ENCODE measurements around the gene NR4A1.

Gene NR4A1

GRCh38 chr12:52050758-52051541 lies at the start of gene NR4A1:
Gene NR4A1 (plus strand): TSS chr12:52051442. CDS start chr12:52054329, 2,887 bp downstream.
- peak; percentile 99 for DNase-seq (ENCODE audit: low read depth in 2 of 2, low spot score in 1 of 2)

DNA sequence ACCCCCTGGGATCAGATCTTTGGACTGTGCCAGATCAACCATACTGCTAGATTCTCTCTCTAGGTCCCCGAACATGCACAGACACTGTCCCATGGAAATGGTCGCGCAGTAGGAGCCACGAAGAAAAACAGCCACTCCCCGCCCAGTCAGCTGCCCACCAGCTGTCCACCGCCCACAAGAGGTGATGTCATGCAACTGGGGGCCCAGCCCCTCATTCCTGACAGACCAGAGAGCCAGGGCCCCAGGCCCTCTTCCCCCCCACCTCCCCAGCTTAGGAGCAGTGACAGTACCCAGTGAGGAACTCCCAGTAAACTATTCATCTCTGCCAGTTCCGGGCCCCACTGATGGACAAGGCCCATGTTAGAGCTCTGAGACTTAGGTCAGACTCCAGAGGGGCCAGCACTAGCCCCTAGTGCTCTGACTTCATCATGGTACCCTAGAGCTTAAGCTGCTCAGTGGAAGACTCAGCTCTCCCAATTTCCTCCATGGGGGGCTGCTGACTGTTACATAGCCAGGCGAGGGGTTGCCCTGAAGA lies 48.2 kb upstream of the NR4A1 start:
- DNase-seq (ENCODE audit: low read depth in 2 of 2, low spot score in 1 of 2), result no peak

DNA sequence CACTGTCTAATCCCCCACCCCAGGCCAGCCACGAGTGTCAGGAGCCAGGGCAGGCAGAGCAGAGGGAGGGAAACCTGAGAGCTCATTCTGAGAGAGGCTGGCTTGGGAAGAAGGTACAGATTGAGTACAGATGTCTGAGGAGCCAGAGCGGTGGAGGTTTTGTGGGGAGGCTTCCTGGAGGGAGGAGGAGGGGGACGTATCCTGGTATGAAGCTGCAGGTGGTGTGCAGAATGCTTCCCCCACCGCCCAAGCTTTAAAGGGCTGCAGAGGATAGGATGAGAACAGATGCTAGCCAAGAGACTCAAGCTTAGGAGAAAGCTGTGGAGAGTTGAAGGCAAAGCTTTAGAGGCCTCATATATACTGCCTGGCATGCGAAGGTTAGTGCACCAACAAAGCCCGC lies 47.7 kb upstream of the NR4A1 start:
- DNase-seq (ENCODE audit: low read depth in 2 of 2, low spot score in 1 of 2), result no peak

- DNase-seq (ENCODE audit: low read depth in 2 of 2, low spot score in 1 of 2), result no peak
Measured at GRCh38 chr12:52004042-52004648, 47.1 kb upstream of the NR4A1 start.

GRCh38 chr12:52005218-52005902 lies 45.9 kb upstream of the NR4A1 start:
- DNase-seq (ENCODE audit: low read depth in 2 of 2, low spot score in 1 of 2), result no peak

DNA sequence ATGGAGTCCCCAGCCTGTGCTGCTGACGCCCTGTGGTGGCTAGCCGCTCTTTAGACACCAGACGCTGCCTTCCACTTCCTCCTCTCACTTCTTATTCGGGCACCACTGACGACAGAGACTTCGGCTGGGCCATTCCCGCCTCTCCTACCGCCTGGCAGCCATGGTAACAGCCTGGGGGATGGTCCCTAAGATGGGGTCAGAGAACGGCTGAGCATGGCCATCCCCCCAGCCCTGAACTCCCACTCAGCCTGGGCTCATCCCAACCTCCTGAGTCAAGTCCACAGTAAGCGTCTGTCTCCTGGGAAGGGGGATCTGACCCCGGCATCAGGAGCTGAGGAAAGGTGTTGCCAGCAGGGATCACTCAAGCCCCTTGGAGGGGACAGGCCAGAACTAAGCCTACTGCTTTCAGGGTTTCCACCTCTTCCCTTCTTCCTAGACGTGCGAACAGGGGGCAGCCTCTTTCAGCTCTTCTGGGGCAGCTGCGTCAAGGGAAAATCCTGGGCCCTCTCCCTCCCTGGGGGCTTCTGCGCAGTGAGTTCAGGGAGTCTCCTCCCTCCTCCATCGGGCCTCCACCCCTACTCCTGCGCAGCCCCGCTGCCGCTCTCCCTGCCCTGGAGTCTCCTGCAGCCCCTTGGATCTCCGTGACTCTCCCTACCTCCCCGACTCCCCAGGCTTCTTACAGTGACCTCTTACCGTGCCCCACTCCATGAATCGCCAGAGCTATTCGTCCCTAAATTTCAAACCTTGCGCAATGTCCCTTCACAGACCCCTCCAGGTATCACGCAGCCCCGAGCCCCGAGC lies 45.1 kb upstream of the NR4A1 start:
- no peak for DNase-seq (ENCODE audit: low read depth in 2 of 2, low spot score in 1 of 2)

DNA sequence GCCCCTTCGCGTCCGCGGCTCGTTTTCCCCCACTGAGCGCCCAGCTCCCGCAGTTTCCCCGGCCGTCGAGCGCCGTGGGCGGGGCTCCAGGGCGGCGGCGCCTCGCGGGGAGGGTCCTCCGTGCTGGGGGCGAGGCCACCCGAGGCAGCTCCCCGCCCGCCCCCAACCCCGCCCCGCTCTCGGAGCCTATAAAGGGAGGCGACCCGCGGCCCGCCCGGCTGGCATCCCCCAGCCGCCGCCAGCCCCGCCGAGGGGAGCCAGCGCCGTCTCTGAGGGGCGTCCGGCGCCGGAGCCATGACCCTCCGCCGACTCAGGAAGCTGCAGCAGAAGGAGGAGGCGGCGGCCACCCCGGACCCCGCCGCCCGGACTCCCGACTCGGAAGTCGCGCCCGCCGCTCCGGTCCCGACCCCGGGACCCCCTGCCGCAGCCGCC lies 44.5 kb upstream of the NR4A1 start, which contains the start of gene TAMALIN:
Gene TAMALIN (plus strand): TSS at position 221 of the 432 bp plus-strand sequence. CDS start 74 bp downstream, at position 295.
- DNase-seq (ENCODE audit: low read depth in 2 of 2, low spot score in 1 of 2), result peak; percentile 55 to 70

DNA sequence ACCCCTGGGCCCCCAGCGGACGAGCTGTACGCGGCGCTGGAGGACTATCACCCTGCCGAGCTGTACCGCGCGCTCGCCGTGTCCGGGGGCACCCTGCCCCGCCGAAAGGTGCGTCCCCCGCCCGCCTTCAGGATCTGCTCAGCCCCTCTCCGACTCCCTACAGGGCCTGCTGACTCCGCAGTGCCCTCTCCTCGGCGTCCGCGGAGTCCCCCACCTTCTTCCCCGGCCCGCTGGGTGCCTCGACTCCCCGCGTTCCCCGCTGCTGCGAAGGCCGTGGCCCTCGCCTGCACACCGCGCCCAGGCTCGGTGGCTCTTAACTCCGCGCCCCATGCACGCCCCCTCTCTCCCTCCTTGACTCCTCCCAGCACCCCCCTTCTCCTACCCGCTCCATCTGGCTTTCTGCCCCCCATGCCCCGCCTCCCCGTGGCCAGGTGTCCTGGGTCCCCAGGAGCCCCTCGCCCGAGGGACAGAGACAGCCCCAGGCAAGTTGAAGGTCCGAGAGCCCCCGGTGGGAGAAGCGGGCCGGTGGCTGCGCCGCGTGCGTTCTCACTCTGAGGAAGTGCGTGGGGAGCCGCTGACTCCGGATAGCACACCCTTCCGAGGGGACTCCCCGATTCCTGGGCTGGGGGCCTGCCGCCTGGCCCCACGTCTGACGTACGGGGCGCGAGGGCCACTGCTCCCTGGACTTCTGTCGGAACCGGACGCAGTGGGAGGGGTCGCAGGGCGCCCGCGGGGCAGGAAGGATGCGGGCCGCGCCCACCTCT lies 43.9 kb upstream of the NR4A1 start:
- DNase-seq (ENCODE audit: low read depth in 2 of 2, low spot score in 1 of 2), result peak in 1 of 2 donors; percentile 24

DNA sequence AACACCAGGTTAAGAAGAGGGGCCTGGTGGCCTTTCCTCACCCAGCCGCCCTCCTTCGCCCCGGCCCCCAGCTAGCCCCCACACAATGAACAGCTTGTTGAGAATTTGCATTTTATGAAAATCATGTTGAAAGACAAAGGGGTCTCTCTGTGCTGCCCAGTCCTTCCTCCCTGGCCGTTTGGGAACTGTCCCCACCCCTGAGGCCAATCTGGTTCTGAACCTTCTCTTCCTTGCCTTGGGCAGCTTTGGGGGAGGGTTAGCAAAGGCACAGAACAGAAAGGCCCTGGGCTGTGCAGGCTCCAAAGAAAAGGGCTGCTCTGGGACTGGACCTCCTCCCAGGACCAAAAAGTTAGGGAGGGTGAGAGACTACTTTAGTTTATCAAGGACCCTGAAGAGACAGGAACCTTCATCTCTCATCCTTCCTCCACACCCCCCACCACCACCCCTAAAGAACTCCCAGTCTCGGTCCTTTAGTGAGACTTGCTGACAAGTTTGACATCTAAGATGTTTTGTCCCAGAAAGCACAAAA lies 43.2 kb upstream of the NR4A1 start:
- no peak for DNase-seq (ENCODE audit: low read depth in 2 of 2, low spot score in 1 of 2)

- DNase-seq (ENCODE audit: low read depth in 2 of 2, low spot score in 1 of 2), result no peak
Measured at GRCh38 chr12:52009081-52009751, 42.0 kb upstream of the NR4A1 start.

GRCh38 chr12:52010152-52010622 lies 41.1 kb upstream of the NR4A1 start:
- no peak for DNase-seq (ENCODE audit: low read depth in 2 of 2, low spot score in 1 of 2)

DNA sequence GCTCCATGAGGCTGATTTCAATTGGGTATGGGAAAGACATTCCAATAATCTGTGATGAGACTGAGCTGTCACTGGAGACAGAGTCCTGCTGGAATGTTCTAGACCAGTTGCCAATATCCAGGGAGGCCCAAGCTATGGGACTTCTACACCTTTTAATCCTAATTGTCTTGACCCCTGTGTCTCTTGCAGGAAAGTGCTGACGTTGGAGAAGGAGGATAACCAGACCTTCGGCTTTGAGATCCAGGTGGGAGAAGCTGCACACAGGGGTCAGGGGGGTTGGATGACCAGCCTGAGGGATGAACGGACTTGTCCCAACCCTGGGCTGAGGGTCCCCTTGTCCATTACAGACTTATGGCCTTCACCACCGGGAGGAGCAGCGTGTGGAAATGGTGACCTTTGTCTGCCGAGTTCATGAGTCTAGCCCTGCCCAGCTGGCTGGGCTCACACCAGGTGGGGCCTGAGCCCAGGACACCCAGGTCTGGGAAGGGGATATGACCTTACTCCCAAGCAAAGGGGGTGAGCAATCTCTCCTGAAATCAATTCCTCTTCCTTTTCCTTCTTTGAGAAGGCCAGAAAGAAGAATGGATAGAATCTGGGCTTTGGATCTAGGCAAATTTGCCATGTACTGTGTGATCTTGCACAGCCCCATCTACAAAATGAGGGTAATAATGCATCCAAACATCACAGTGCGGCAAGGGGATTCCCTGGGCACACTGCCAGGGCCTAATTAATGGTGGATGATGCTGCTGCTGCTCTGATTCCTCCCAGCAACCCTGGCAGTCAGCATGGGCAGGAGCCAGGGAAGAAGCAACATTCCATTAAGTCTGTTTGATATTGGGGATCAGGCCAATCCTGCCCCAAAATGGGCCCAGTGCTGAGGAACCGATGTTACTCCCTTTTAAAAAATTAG lies 40.3 kb upstream of the NR4A1 start:
- no peak for DNase-seq (ENCODE audit: low read depth in 2 of 2, low spot score in 1 of 2)

GRCh38 chr12:52011602-52012214 lies 39.5 kb upstream of the NR4A1 start:
- DNase-seq (ENCODE audit: low read depth in 2 of 2, low spot score in 1 of 2), result no peak

DNA sequence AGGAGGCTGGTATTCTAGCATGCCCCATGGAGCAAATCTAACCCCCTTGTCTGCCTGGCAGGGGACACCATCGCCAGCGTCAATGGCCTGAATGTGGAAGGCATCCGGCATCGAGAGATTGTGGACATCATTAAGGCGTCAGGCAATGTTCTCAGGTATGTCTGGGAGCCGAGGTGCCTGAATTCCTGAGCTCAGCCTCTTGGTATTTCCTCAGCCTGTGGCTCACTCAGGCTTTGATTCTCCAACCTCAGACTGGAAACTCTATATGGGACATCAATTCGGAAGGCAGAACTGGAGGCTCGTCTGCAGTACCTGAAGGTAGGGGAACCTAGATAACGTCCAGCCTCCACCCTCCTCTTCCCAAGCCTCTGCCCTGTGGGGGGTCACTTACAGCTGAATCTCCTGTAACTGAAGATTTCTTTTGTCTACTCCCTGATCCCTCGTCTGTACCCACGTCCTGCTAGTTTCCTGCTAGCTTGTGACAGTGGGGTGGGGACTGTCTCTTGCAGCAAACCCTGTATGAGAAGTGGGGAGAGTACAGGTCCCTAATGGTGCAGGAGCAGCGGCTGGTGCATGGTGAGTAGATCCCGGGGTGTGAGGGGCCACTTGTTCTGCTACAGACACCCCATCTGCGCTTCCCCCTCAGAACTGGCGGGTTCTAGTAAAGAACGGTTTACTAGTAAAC lies 37.5 kb upstream of the NR4A1 start:
- no peak for DNase-seq (ENCODE audit: low read depth in 2 of 2, low spot score in 1 of 2)

DNA sequence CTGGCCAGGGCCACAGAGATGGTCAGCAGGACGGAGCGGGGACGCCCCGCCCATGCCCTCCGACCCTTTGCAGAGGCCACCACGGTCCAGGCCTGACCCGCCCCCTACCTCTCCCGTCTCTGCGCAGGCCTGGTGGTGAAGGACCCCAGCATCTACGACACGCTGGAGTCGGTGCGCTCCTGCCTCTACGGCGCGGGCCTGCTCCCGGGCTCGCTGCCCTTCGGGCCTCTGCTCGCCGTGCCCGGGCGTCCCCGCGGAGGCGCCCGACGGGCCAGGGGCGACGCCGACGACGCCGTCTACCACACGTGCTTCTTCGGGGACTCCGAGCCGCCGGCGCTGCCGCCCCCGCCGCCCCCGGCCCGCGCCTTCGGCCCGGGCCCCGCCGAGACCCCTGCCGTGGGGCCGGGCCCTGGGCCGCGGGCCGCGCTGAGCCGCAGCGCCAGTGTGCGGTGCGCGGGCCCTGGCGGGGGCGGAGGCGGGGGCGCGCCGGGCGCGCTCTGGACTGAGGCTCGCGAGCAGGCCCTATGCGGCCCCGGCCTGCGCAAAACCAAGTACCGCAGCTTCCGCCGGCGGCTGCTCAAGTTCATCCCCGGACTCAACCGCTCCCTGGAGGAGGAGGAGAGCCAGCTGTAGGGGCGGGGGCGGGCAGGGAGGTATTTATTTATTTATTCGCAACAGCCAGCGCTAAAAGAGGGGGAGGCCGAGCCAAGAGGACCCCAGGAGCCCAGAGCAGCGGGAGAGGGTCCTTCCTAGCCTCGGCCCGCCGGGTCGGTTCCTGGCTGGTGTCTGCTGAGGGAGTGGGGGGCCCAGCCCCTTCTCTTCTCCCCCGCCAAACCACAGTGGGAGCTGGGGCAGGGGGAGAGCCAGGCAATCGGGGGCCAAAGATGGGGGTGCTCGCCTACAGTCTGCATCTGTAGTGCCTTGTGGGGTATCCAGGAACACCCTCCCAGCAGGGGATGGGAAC lies 36.4 kb upstream of the NR4A1 start:
- DNase-seq (ENCODE audit: low read depth in 2 of 2, low spot score in 1 of 2), result no peak

- DNase-seq (ENCODE audit: low read depth in 2 of 2, low spot score in 1 of 2), result no peak
Measured at GRCh38 chr12:52015532-52016041, 35.7 kb upstream of the NR4A1 start.
